Activated CD8-positive, alpha-beta T cell treated with anti-CD3 and anti-CD28 coated beads for 36 hours (primary cell): ENCODE data around the gene TUBB6. TPM values are rescaled to one million over a fixed set of nuclear protein-coding genes. Genes with fewer than 3 reads are reported as not detected.

Experiments used
- ATAC-seq: fragments of 200-7000 bp; cut with Tn5 transposase; one replicate; pipeline ENCODE4 v1.10.0; 2021; ENCODE audit warnings: mild to moderate bottlenecking, moderate library complexity
- CTCF ChIA-PET: fragments of 350-600 bp; sonication (Branson Sonifier 250); formaldehyde crosslinking; loops from one replicate; lab custom pipeline; 2021; ENCODE audit warnings: antibody characterized with exemption; lab: Charles Lee
- POLR2A ChIA-PET: fragments of 350-600 bp; sonication (Branson Sonifier 250); formaldehyde crosslinking; loops from one replicate; lab custom pipeline; 2021; ENCODE audit warnings: antibody characterized with exemption; lab: Charles Lee
- DNase-seq: peaks from one replicate; pipeline ENCODE4 v3.0.0-alpha.2; 2020
- H3K27ac Mint-ChIP-seq: one replicate; pipeline ENCODE4 v1.8.0; 2021; ENCODE audit warnings: mild to moderate bottlenecking, mixed read lengths
- H3K27me3 Mint-ChIP-seq: one replicate; pipeline ENCODE4 v1.8.0; 2021; ENCODE audit warnings: mixed read lengths
- H3K36me3 Mint-ChIP-seq: one replicate; pipeline ENCODE4 v1.8.0; 2021; ENCODE audit warnings: low read depth, mixed read lengths
- H3K4me1 Mint-ChIP-seq: one replicate; pipeline ENCODE4 v1.8.0; 2021; ENCODE audit warnings: low read depth, mixed read lengths
- H3K4me3 Mint-ChIP-seq: one replicate; pipeline ENCODE4 v1.8.0; 2021; ENCODE audit warnings: mild to moderate bottlenecking, moderate library complexity, mixed read lengths
- H3K9me3 Mint-ChIP-seq: one replicate; pipeline ENCODE4 v1.8.0; 2021; ENCODE audit warnings: mixed read lengths
- intact Hi-C: fragments of 100-400 bp; cut with micrococcal nuclease; formaldehyde crosslinking; loops from one replicate; pipeline ENCODE4 v1.10.0; 2022
- total RNA-seq, 2 experiments: library from RNA; stranded (reverse); gene quantifications; one replicate each; pipeline ENCODE4 v1.2.3, GENCODE V29; 2021
- TF ChIP-seq, protein P1 (sequence below): fragments of 200-600 bp; IDR thresholded peaks from one replicate; pipeline ENCODE4 v1.8.0; 2022; ENCODE audit warnings: antibody characterized with exemption, mild to moderate bottlenecking

Gene TUBB6
- total RNA-seq, 2 experiments from 2014 or later, result 11.5 to 12.6 TPM

DNA sequence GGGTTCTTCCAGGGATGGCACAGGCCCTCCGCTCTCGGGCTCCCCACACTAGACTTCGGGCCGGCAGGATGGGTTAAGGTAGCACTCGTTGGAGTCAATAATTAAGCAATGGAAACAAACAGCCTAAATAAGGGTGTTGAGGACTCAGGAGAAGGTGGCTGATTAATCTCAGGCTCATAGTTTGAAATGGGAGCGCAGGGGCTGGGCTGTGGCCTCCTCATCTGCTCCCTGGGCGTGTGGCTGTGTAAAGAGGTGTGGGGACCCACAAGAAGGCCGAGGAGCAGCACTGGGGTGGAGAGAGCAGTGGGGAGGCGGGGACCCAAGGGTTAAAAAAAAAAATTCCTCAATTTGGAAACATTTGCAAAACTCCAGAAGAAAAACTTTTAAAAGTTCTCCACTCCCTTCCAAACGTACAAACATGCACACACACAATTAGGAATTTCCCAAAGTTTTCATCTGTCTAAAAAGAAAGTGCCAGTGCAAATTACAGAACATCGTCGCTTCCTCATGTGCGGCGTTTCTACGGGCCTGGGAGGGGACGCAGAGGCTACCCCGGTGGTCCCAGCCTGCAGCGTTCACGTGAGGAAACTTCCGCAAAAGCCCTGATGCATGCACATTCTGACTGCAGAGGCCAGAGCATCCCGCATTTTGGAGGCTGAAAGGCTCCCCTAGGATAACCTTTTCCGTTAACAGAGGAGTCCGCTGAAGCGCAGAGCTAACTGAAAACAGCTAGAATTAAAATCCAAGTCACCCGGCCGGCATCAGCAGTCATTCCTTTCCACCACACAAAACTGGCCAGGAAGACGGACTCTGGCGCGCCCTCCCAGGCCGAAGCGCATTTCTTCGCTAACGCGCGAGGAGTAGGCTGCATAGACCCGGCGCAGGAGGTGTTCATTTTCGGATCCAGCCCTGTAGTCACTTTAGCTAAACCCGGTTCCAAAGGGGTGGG, 1.0 kb upstream of the TUBB6 start:
- Mint-ChIP-seq H3K27ac (no peak overlapping the region), H3K27me3 (peaks cover 40% of the 10 kb centered on the region), H3K4me3 (peak overlapping the region; percentile 72), H3K36me3 (peaks cover 5% of the 10 kb centered on the region), H3K4me1 (peaks cover 12% of the 10 kb centered on the region), H3K9me3 (peaks cover 9% of the 10 kb centered on the region)
- intact Hi-C loops, result no loop called here
- CTCF ChIA-PET, result interaction anchor here (1.4 kb wide), 1 partner anchor 70 kb away, joined by 4 read pairs; no protein-coding TSS in a partner anchor
- ATAC-seq (peak; percentile 15), DNase-seq (peak; percentile 14)
- POLR2A ChIA-PET, result interaction anchor here (1.2 kb wide), 1 partner anchor 69 kb away, joined by 3 read pairs; no protein-coding TSS in a partner anchor
- TF ChIP-seq, protein P1, sequence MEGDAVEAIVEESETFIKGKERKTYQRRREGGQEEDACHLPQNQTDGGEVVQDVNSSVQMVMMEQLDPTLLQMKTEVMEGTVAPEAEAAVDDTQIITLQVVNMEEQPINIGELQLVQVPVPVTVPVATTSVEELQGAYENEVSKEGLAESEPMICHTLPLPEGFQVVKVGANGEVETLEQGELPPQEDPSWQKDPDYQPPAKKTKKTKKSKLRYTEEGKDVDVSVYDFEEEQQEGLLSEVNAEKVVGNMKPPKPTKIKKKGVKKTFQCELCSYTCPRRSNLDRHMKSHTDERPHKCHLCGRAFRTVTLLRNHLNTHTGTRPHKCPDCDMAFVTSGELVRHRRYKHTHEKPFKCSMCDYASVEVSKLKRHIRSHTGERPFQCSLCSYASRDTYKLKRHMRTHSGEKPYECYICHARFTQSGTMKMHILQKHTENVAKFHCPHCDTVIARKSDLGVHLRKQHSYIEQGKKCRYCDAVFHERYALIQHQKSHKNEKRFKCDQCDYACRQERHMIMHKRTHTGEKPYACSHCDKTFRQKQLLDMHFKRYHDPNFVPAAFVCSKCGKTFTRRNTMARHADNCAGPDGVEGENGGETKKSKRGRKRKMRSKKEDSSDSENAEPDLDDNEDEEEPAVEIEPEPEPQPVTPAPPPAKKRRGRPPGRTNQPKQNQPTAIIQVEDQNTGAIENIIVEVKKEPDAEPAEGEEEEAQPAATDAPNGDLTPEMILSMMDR, result no peak

DNA sequence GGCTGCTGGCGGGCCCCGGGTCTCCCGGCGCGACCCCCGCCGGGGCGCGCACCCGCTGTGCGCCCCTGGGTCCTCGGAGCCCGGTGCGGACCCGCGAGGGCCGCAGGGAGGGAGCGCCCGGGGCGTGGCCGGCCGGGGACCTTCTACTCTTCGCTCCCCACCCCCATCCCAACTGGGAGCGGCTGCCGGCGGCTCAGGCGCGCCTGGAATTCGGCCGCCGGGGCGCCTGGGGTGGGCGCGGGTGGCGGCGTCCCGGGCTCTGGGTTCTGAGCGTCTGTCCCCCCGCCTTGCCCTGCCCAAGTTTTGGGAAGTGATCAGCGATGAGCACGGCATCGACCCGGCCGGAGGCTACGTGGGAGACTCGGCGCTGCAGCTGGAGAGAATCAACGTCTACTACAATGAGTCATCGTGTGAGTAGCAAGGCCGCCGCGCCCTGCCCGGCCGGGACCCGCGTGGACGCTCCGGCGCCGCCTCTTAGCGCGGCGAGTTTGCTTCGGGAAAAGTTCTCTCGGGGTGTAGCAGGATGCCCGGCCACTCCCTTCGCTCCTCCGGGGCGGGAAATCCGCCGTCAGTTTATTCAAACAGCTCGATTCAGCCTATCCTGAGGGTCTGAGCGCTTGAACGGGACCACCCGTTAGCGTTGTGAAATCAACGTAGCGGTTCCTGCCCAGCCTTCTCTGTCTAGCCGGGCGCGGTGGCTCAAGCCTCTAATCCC, 502 bp downstream of the TUBB6 start:
- H3K9me3 Mint-ChIP-seq, result peaks cover 12% of the 10 kb centered on the region
- H3K36me3 Mint-ChIP-seq, result peaks cover 8% of the 10 kb centered on the region
- CTCF ChIA-PET, result interaction anchor here (1.2 kb wide), 2 partner anchors 19 to 36 kb away, joined by 3 to 5 read pairs; no protein-coding TSS in a partner anchor
- DNase-seq (peak; percentile 61), ATAC-seq (peak; percentile 67)
- H3K4me3 Mint-ChIP-seq, result peak overlapping the region; percentile 65
- TF ChIP-seq, protein P1, result no peak
- POLR2A ChIA-PET, result interaction anchor here (1.0 kb wide), 1 partner anchor 68 kb away, joined by 4 read pairs; the partner anchor contains the start of gene AFG3L2
- peaks cover 40% of the 10 kb centered on the region for H3K27me3 Mint-ChIP-seq
- no peak overlapping the region for H3K27ac Mint-ChIP-seq
- intact Hi-C loops, result no loop called here
- peaks cover 12% of the 10 kb centered on the region for H3K4me1 Mint-ChIP-seq

DNA sequence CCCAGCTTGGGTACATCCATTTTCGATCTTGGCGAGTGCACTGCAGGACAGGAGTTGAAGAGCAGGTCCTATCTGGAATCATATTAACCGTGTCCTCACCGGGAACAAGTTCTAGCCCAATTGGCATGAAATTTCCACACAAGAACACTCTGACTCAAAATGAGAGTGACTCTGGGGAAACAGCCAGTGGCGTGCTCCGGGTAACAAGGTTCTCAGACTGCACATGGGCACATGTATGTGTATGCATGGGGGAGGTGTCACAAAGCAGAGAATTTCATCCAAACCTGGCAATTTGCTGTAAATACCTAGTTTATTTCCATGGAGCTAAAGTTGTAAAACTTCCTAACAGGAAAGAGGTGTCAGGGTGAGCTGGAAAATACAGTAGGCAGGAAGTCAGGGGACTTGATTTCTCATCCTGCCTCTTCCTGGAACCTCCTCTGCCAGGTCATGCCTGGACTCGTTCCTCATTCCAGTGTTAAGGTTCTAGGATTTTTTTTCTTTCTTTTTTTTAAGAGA, 1.7 kb downstream of the TUBB6 start:
- Mint-ChIP-seq H3K4me1 (peaks cover 12% of the 10 kb centered on the region), H3K27ac (no peak overlapping the region), H3K36me3 (peaks cover 8% of the 10 kb centered on the region), H3K4me3 (peak overlapping the region; percentile 11), H3K9me3 (peaks cover 12% of the 10 kb centered on the region), H3K27me3 (peaks cover 34% of the 10 kb centered on the region)
- intact Hi-C loops, result no loop called here
- CTCF ChIA-PET, result interaction anchor here (1.1 to 1.2 kb wide), 2 partner anchors 18 to 37 kb away, joined by 3 to 5 read pairs; no protein-coding TSS in a partner anchor
- TF ChIP-seq, protein P1, result no peak
- no peak for ATAC-seq
- POLR2A ChIA-PET, result interaction anchor here (1.0 kb wide), 1 partner anchor 67 kb away, joined by 4 read pairs; the partner anchor contains the start of gene AFG3L2
- no peak for DNase-seq

DNA sequence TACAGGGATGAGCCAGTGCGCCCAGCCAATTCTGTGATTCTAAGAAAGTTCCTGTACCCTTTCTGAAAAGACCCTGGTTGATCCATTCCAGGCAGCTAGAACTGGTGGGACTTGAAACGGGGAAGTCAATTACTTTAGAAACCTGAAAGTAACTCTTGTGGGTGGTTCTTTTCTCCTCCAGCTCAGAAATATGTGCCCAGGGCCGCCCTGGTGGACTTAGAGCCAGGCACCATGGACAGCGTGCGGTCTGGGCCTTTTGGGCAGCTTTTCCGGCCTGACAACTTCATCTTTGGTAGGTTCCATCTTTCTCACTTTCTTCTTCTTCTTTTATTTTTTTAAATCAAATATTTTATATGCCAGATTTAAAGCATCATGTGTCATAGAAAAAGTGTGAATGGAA, 2.7 kb downstream of the TUBB6 start:
- no peak for DNase-seq
- H3K27ac Mint-ChIP-seq, result no peak overlapping the region
- peaks cover 28% of the 10 kb centered on the region for H3K27me3 Mint-ChIP-seq
- peaks cover 8% of the 10 kb centered on the region for H3K36me3 Mint-ChIP-seq
- TF ChIP-seq, protein P1, result no peak
- intact Hi-C loops, result no loop called here
- H3K4me1 Mint-ChIP-seq, result peaks cover 12% of the 10 kb centered on the region
- no peak for ATAC-seq
- peaks cover 12% of the 10 kb centered on the region for H3K9me3 Mint-ChIP-seq
- no peak overlapping the region for H3K4me3 Mint-ChIP-seq
- CTCF ChIA-PET, result interaction anchor here (5.9 kb wide), 1 partner anchor 17 kb away, joined by 32 read pairs; no protein-coding TSS in a partner anchor
- POLR2A ChIA-PET, result no interaction called here
